RWPE1 (cell line): Measurements from ENCODE around the gene SCAPER.
"Not testable (repeated sequence)": the region's sequence is repeated elsewhere in the genome, so short reads cannot be mapped to it uniquely, and the experiment has no call there.

Source experiments
- CTCF ChIA-PET: fragments of 350-600 bp; sonication (Branson Sonifier 250); formaldehyde crosslinking; extraction: SDS; loops from one replicate; lab custom pipeline; 2021; lab: Yijun Ruan, JAX
- POLR2A ChIA-PET: fragments of 400-600 bp; formaldehyde crosslinking; extraction: SDS; loops from one replicate; lab custom pipeline; 2020; ENCODE audit warnings: antibody characterized with exemption; ENCODE audit not compliant: low non-redundant PET; lab: Yijun Ruan, JAX
- DNase-seq: peaks from one replicate; pipeline ENCODE4 v3.0.0; 2012; ENCODE audit warnings: low spot score
- H3K27ac ChIP-seq: fragments of 450-650 bp; 2 replicates; pipeline ENCODE4 v1.5.1; 2017
- CTCF ChIP-seq: fragments of 450-650 bp; conservative IDR thresholded peaks from 2 replicates; pipeline ENCODE4 v1.5.1; 2017; ENCODE audit warnings: low read depth, mild to moderate bottlenecking

The SCAPER gene

DNA sequence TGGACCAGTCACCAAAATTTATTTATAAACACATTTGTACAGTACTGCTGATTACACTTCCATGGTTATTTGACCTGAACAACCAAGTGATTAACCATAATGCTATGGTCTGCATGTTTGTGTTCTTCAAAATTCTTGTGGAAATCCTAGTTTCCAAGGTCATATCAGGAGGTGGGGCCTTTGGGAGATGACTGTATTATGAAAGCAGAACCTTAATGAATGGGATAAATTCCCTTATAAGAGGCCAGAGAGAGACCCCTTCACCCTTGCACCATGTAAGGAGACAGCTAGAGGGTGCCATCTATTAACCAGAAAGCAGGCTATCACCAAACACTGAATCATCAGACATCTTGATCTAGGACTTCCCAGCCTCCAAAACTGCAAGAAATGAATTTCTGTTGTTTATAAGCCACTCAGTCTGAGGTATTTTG, 1.9 kb downstream of the SCAPER start:
- peak; percentile 23; the same call in 1 of the 2 replicates for TF ChIP-seq CTCF
- H3K27ac ChIP-seq: no peak overlapping the region
- ChIA-PET POLR2A (no interaction called here), CTCF (interaction anchor here (0.6 kb wide), 2 partner anchors 99 to 640 kb away, joined by 3 read pairs; no protein-coding TSS in a partner anchor)
- DNase-seq: no peak

DNA sequence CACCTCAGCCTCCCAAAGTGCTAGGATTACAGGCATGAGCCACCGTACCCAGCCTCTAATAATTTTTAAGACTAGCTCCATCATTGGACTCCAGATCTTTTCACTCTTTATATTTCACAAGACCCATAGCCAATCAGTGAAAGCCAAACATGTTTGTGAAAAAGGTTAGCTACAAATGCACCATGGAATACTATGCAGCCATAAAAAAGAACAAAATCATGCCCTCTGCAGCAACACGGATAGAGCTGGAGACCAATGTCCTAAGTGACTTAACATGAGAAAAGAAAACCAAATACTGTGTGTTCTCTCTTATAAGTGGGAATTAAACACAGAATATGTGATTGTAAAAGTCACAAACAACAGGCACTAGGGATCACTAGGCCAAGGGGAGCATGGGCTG, 3.2 kb downstream of the SCAPER start:
- TF ChIP-seq CTCF: no peak
- CTCF ChIA-PET: interaction anchor here (1.0 kb wide), 1 partner anchor 217 kb away, joined by 3 read pairs; no protein-coding TSS in a partner anchor
- no peak overlapping the region for H3K27ac ChIP-seq
- no peak for DNase-seq
- POLR2A ChIA-PET: no interaction called here

DNA sequence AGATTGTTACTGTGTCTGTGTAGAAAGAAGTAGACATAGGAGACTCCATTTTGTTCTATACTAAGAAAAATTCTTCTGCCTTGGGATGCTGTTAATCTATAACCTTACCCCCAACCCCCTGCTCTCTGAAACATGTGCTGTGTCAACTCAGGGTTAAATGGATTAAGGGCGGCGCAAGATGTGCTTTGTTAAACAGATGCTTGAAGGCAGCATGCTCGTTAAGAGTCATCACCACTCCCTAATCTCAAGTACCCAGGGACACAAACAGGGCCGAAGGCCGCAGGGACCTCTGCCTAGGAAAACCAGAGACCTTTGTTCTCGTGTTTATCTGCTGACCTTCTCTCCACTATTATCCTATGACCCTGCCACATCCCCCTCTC, 5.2 kb downstream of the SCAPER start:
- POLR2A ChIA-PET: interaction anchor here (0.7 kb wide), 1 partner anchor 72 kb away, joined by 4 read pairs; no protein-coding TSS in a partner anchor
- H3K27ac ChIP-seq, CTCF ChIA-PET, DNase-seq: not testable (repeated sequence)

GRCh38 chr15:76899176-76899930, 5.8 kb downstream of the SCAPER start:
- POLR2A ChIA-PET: interaction anchor here (0.7 kb wide), 1 partner anchor 72 kb away, joined by 4 read pairs; no protein-coding TSS in a partner anchor
- CTCF ChIA-PET, DNase-seq, H3K27ac ChIP-seq: not testable (repeated sequence)

GRCh38 chr15:76898102-76898501, 7.0 kb downstream of the SCAPER start:
- DNase-seq: no peak
- ChIA-PET POLR2A (no interaction called here), CTCF (no interaction called here)
- no peak for TF ChIP-seq CTCF
- no peak overlapping the region for H3K27ac ChIP-seq

DNA sequence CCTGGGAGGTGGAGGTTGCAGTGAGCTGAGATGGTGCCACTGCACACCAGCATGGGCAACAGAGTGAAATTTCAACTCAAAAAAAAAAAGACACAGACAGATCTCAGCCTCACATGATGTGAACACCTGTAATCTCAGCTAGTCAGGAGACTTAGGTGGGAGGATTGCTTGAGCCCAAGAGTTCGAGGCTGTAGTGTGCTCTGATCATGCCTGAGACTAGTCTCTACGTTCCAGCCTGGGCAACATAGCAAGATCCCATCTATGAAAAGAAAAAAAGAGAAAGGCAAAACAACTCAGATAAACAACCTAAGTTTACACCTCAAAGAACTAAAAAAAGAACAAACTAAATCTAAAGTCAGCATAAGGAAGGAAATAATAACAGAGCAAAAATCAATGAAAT, 11.0 kb downstream of the SCAPER start:
- POLR2A ChIA-PET: no interaction called here
- CTCF ChIA-PET: interaction anchor here (0.5 to 0.8 kb wide), 3 partner anchors 611 to 1803 kb away, joined by 3 read pairs; no protein-coding TSS in a partner anchor
- no peak for TF ChIP-seq CTCF
- DNase-seq: no peak
- H3K27ac ChIP-seq: no peak overlapping the region

GRCh38 chr15:76892836-76893235, 12.3 kb downstream of the SCAPER start:
- H3K27ac ChIP-seq, CTCF ChIA-PET, DNase-seq, POLR2A ChIA-PET: not testable (repeated sequence)

DNA sequence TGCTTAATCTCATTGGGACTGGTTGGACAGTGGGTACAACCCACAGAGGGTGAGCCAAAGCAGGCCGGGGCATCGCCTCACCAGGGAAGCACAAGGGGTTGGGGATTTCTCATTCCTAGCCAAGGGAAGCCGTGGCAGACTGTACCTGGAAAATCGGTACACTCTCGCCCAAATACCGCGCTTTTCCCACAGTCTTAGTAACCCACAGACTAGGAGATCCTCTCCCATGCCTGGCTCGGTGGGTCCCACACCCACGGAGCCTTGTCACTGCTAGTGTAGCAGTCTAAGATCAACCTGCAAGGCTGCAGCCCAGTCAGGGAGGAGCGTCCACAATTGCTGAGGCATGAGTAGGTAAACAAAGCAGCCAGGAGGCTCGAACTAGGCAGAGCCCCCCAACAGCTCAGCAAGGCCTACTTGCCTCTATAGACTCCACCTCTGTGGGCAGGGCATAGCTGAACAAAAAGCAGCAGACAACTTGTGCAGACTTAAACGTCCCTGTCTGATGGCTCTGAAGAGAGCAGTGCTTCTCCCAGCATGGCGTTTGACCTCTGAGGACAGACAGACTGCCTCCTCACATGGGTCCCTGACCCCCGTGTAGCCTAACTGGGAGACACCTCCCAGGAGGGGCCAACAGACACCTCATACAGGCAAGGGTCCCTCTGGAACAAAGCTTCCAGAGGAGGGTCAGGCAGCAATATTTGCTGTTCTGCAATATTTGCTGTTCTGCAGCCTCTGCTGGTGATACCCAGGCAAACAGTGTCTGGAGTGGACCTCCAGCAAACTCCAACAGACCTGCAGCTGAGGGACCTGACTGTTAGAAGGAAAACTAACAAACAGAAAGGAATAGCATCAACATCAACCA, 17.6 kb downstream of the SCAPER start:
- DNase-seq, POLR2A ChIA-PET, H3K27ac ChIP-seq, CTCF ChIA-PET: not testable (repeated sequence)
